Measurements from ENCODE around the gene ARMH3.

ARMH3 gene

GRCh38 chr10:101969412-101969922 lies 86.5 kb downstream of the ARMH3 start:
- Histone ChIP-seq H3K4me1 (ENCODE audit: control insufficient read depth, low read length) (peaks cover 92% of the 10 kb centered on the region), H3K9me2 (replicated peaks; ENCODE audit: control insufficient read depth, low read length) (no peaks in the 10 kb centered on the region), H3K4me2 (ENCODE audit: low read length) (peak overlapping the region; percentile 96), H3F3A (ENCODE audit: control insufficient read depth, insufficient read depth) (peaks cover 21% of the 10 kb centered on the region), H3K27ac (ENCODE audit: low read depth, low read length) (peak overlapping the region; percentile 96), H3K36me3 (ENCODE audit: control insufficient read depth, low read length) (peaks cover 21% of the 10 kb centered on the region), H3K79me2 (ENCODE audit: control insufficient read depth, low read length) (no peaks in the 10 kb centered on the region), H3K9me3 (ENCODE audit: control insufficient read depth, insufficient read depth, low read length) (no peaks in the 10 kb centered on the region), H3K27me3 (ENCODE audit: control insufficient read depth, low read length) (no peaks in the 10 kb centered on the region), H3K4me3 (ENCODE audit: low read length) (peak overlapping the region; percentile 69), H4K20me1 (ENCODE audit: control insufficient read depth, insufficient read depth, low read depth, low read length) (no peaks in the 10 kb centered on the region)
- TF ChIP-seq CTCF (IDR thresholded peaks at IDR 0.05; ENCODE audit: low read depth, low read length, poor library complexity, severe bottlenecking), result no peak
- no peak for TF ChIP-seq EZH2phosphoT487 (IDR thresholded peaks at IDR 0.05; ENCODE audit: borderline replicate concordance, low read length)

GRCh38 chr10:101968940-101969321 lies 87.0 kb downstream of the ARMH3 start:
- Histone ChIP-seq H3K9me3 (ENCODE audit: control insufficient read depth, insufficient read depth, low read length) (no peaks in the 10 kb centered on the region), H3F3A (ENCODE audit: control insufficient read depth, insufficient read depth) (peaks cover 21% of the 10 kb centered on the region), H4K20me1 (ENCODE audit: control insufficient read depth, insufficient read depth, low read depth, low read length) (no peaks in the 10 kb centered on the region), H3K4me3 (ENCODE audit: low read length) (peak overlapping the region; percentile 69), H3K27me3 (ENCODE audit: control insufficient read depth, low read length) (no peaks in the 10 kb centered on the region), H3K9me2 (replicated peaks; ENCODE audit: control insufficient read depth, low read length) (no peaks in the 10 kb centered on the region), H3K4me1 (ENCODE audit: control insufficient read depth, low read length) (peaks cover 87% of the 10 kb centered on the region), H3K27ac (ENCODE audit: low read depth, low read length) (peak overlapping the region; percentile 96), H3K4me2 (ENCODE audit: low read length) (peak overlapping the region; percentile 96), H3K36me3 (ENCODE audit: control insufficient read depth, low read length) (peaks cover 16% of the 10 kb centered on the region), H3K79me2 (ENCODE audit: control insufficient read depth, low read length) (no peaks in the 10 kb centered on the region)
- TF ChIP-seq EZH2phosphoT487 (IDR thresholded peaks at IDR 0.05; ENCODE audit: borderline replicate concordance, low read length) (no peak), CTCF (IDR thresholded peaks at IDR 0.05; ENCODE audit: low read depth, low read length, poor library complexity, severe bottlenecking) (no peak)

- Histone ChIP-seq H3K27me3 (ENCODE audit: control insufficient read depth, low read length) (no peaks in the 10 kb centered on the region), H3K4me1 (ENCODE audit: control insufficient read depth, low read length) (peaks cover 82% of the 10 kb centered on the region), H3K27ac (ENCODE audit: low read depth, low read length) (peak overlapping the region; percentile 96), H3K4me3 (ENCODE audit: low read length) (peak overlapping the region; percentile 69), H3K9me2 (replicated peaks; ENCODE audit: control insufficient read depth, low read length) (no peaks in the 10 kb centered on the region), H3F3A (ENCODE audit: control insufficient read depth, insufficient read depth) (peaks cover 21% of the 10 kb centered on the region), H3K36me3 (ENCODE audit: control insufficient read depth, low read length) (peaks cover 16% of the 10 kb centered on the region), H3K9me3 (ENCODE audit: control insufficient read depth, insufficient read depth, low read length) (no peaks in the 10 kb centered on the region), H4K20me1 (ENCODE audit: control insufficient read depth, insufficient read depth, low read depth, low read length) (no peaks in the 10 kb centered on the region), H3K4me2 (ENCODE audit: low read length) (peak overlapping the region; percentile 96), H3K79me2 (ENCODE audit: control insufficient read depth, low read length) (no peaks in the 10 kb centered on the region)
- TF ChIP-seq EZH2phosphoT487 (IDR thresholded peaks at IDR 0.05; ENCODE audit: borderline replicate concordance, low read length), result no peak
- no peak for TF ChIP-seq CTCF (IDR thresholded peaks at IDR 0.05; ENCODE audit: low read depth, low read length, poor library complexity, severe bottlenecking)
Measured at GRCh38 chr10:101968286-101968939, 87.6 kb downstream of the ARMH3 start.

Measured in DOHH2 (cell line).